Bladder microvascular endothelial cell (primary cell): ENCODE results near the gene PRELID1. TPM values are rescaled to one million over a fixed set of nuclear protein-coding genes. Genes with fewer than 3 reads are reported as not detected.

Experiments used
- total RNA-seq: library from RNA; depleted of rRNA; stranded (reverse); fragments of >200 nt; gene quantifications from 2 replicates; pipeline ENCODE4 v1.2.3, GENCODE V29; 2014

PRELID1 gene
- 104 and 118 TPM in 2 replicates for total RNA-seq

DNA sequence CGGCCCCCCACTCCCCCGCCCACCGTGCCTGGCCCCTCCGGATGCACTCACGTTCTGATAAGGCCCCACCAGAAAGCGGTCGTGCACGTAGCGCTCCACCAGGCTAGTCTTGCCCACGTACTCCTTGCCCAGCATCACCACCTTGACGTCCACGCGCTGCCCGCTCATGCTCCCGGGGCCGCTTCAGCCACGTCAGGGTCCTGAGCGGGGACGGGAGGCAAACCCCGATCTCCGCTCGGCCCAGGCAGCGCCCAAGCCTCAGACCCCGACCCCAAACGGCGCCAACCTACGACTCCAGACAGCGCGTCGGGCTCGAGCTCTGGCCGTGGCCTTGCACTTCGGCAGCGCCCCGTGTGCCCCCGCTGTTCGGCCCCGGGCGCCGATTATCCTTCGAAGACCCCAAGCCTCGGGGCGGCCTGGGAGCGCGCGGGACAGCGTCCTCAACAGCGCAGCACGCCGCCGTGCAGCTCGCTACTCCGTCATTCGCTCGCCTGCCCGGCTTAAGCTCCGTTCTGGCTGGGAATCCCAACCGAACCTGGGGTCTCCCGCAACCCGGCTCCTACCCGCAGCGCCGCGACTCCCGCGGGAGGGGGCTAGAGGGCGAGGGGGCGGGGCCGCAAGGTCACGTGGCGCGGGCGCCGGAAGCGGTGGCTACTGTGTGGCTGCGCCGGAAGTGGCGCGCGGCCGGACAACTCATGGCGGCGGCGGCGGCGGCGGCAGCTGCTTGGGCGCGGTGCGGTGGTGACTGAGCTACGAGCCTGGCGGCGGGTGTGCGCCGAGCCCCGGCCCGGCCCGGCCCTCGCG lies at the start of gene PRELID1, which contains the start of gene RAB24:
Gene PRELID1, plus strand, starts transcription at position 679 of the 804 bp plus-strand sequence. CDS start 187 bp downstream, outside the sequence.
Gene RAB24, minus strand, starts transcription at position 599 of the 804 bp plus-strand sequence. Its CDS starts 431 bp downstream, at position 168.

DNA sequence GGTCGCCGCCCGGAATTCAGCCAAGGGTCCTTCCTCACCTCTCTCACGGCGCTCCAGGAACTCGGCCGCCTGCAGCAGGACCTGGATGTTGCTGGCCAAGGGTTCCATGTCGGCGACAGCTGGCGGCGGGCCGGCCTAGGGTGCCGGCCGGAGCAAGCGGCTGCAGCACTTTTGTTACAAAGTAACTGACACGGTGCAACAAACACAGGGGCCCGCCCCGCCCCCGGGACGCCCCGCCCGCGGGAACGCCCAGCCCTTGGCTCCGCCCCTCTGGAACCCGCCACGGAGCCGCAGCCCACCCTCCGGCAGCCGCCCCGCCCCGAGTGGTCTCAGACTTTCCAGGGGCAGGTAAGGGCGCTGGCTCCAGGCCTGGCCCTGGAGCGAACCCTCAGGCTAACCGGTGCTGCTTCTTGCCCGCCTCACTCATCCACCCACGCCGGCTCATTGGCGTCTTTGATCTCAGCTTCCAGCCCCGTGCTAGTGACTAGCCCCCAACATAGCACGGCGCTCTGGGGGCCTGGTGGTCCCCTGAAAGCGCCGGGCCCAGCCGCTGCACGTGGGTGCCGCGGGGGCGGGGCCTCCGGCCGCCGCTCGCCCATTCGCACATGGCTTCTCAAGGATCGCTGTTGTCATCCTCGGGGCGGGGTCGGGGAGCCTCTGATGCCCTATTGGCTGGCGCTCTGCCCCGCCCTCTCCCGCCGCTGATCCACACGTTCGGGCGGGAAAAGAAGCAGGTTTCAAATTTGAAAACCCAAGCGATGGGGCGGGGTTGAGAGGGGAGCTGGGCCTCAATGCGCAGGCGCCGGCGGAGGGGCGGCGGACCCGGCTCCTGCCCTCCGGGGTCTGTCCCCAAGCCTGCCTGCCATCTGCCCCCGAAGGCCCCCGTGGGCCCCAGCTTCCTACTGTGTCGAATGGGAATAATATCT lies 8.4 kb downstream of the PRELID1 start, which contains the start of gene MXD3:
Gene MXD3, minus strand, starts transcription at position 176 of the 926 bp plus-strand sequence. Its CDS starts 68 bp downstream, at position 108.

GRCh38 chr5:177351392-177352329 lies 48.1 kb downstream of the PRELID1 start, which contains the start of gene LMAN2:
TSS of gene LMAN2 (minus strand) at chr5:177351668. CDS start at chr5:177351647, 21 bp downstream.

Other genes starting within 250 kb of the PRELID1 start
- 1.3 and 3.6 TPM in 2 replicates for gene FGFR4, start 216.9 kb upstream of the PRELID1 start, total RNA-seq
- 25.1 and 53.0 TPM in 2 replicates for gene NSD1, start 170.0 kb upstream of the PRELID1 start, total RNA-seq
- 15.7 and 16.1 TPM in 2 replicates for gene RAB24, start 80 bp upstream of the PRELID1 start, total RNA-seq
- 18.1 and 26.1 TPM in 2 replicates for gene MXD3, start 8.1 kb downstream of the PRELID1 start, total RNA-seq
- 332 and 421 TPM in 2 replicates for gene LMAN2, start 47.9 kb downstream of the PRELID1 start, total RNA-seq
- gene RGS14, start 54.1 kb downstream of the PRELID1 start, total RNA-seq: 2.0 and 6.0 TPM in 2 replicates
- not detected in 2 replicates for gene SLC34A1, start 80.6 kb downstream of the PRELID1 start, total RNA-seq
- not detected in 2 replicates for gene PFN3, start 96.9 kb downstream of the PRELID1 start, total RNA-seq
- 0.69 and 1.3 TPM in 2 replicates for gene F12, start 105.8 kb downstream of the PRELID1 start, total RNA-seq
- gene GRK6, start 122.9 kb downstream of the PRELID1 start, total RNA-seq: 21.2 and 30.5 TPM in 2 replicates
- gene PRR7, start 143.0 kb downstream of the PRELID1 start, total RNA-seq: 1.6 TPM in 2 replicates
- gene DBN1, start 169.8 kb downstream of the PRELID1 start, total RNA-seq: 98.1 and 207 TPM in 2 replicates
- 34.5 and 79.9 TPM in 2 replicates for gene PDLIM7, start 193.8 kb downstream of the PRELID1 start, total RNA-seq
- 3.4 and 4.5 TPM in 2 replicates for gene DOK3, start 206.0 kb downstream of the PRELID1 start, total RNA-seq
- gene DDX41, start 213.2 kb downstream of the PRELID1 start, total RNA-seq: 86.0 and 127 TPM in 2 replicates